ENCODE data around the gene SOCS3.
"Not testable (repeated sequence)": the region's sequence is repeated elsewhere in the genome, so short reads cannot be mapped to it uniquely, and the experiment has no call there.

The SOCS3 gene

GRCh38 chr17:78329263-78330059, 30.4 kb downstream of the SOCS3 start:
- DNase-seq (ENCODE audit: low read depth in 3 of 3) = no peak

- DNase-seq (ENCODE audit: low read depth in 3 of 3) = no peak
Measured at GRCh38 chr17:78327880-78328279, 32.0 kb downstream of the SOCS3 start.

- DNase-seq (ENCODE audit: low read depth in 3 of 3) = no peak
Measured at GRCh38 chr17:78325076-78325687, 34.7 kb downstream of the SOCS3 start.

GRCh38 chr17:78324391-78325075, 35.3 kb downstream of the SOCS3 start:
- DNase-seq (ENCODE audit: low read depth in 3 of 3) = no peak

- DNase-seq (ENCODE audit: low read depth in 3 of 3) = no peak
Measured at GRCh38 chr17:78323826-78324390, 36.0 kb downstream of the SOCS3 start.

- no peak for DNase-seq (ENCODE audit: low read depth in 3 of 3)
Measured at GRCh38 chr17:78322858-78323455, 36.9 kb downstream of the SOCS3 start.

- DNase-seq (ENCODE audit: low read depth in 3 of 3) = no peak
Measured at GRCh38 chr17:78322327-78322857, 37.5 kb downstream of the SOCS3 start.

- DNase-seq (ENCODE audit: low read depth in 3 of 3) = no peak
Measured at GRCh38 chr17:78318843-78319242, 41.0 kb downstream of the SOCS3 start.

GRCh38 chr17:78318407-78318806, 41.5 kb downstream of the SOCS3 start:
- no peak for DNase-seq (ENCODE audit: low read depth in 3 of 3)

- DNase-seq (ENCODE audit: low read depth in 3 of 3) = no peak
Measured at GRCh38 chr17:78317794-78318400, 42.0 kb downstream of the SOCS3 start.

GRCh38 chr17:78316867-78317789, 42.7 kb downstream of the SOCS3 start:
- DNase-seq (ENCODE audit: low read depth in 3 of 3) = no peak

- no peak for DNase-seq (ENCODE audit: low read depth in 3 of 3)
Measured at GRCh38 chr17:78316115-78316866, 43.6 kb downstream of the SOCS3 start.

- DNase-seq (ENCODE audit: low read depth in 3 of 3) = peak; percentile 34 to 53 (median 39)
Measured at GRCh38 chr17:78315355-78316114, 44.3 kb downstream of the SOCS3 start.

GRCh38 chr17:78314683-78315354, 45.1 kb downstream of the SOCS3 start:
- peak in 1 of 3 donors; percentile 25 for DNase-seq (ENCODE audit: low read depth in 3 of 3)

- peak; percentile 41 to 66 (median 57) for DNase-seq (ENCODE audit: low read depth in 3 of 3)
Measured at GRCh38 chr17:78313735-78314648, 45.9 kb downstream of the SOCS3 start.

- DNase-seq (ENCODE audit: low read depth in 3 of 3) = not testable (repeated sequence)
Measured at GRCh38 chr17:78309659-78310255, 50.1 kb downstream of the SOCS3 start.
